GM10266 (cell line): ENCODE measurements around the gene OR2A5.
A peak's percentile ranks its signal among the peaks of the same experiment; 100 is the strongest.

Source experiments
- DNase-seq: peaks from one replicate; pipeline ENCODE4 v3.0.0; 2012; ENCODE audit errors: extremely low spot score
- TF ChIP-seq, protein P1 (sequence below): IDR thresholded peaks from 2 replicates; pipeline ENCODE4 v1.5.1; 2012; ENCODE audit warnings: mild to moderate bottlenecking, low read depth; ENCODE audit not compliant: control insufficient read depth, insufficient read depth; ENCODE audit errors: missing control alignments

The OR2A5 gene

DNA sequence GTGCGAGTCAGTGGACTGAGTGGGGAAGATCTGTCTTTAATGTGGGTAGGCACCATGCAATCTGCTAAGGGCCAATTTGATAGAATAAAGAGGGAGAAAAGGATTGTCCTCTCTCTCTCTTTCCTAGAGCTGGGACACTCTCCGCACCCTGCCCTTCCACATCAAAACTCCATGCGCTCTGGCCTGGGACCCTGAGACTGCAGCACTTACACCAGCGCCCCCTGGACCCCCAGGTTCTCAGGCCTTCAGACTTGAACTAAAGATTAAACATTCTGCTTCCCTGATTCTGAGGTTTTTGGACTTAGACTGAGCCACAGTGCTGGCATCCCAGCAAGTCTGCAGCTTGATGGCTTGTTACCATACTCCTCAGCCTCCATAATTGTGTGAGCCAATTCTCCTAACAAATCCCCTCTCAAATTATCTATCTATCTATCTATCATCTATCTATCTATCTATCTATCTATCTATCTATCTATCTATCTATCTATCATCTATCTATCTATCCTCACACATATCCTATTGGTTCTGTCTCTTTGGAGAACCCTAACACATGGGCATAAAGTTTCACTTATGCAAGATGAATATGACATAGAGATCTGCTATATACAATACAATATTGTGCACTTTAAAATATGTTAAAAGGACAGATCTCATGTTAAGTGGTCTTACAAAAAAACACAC lies 22.4 kb upstream of the OR2A5 start:
- TF ChIP-seq, protein P1, sequence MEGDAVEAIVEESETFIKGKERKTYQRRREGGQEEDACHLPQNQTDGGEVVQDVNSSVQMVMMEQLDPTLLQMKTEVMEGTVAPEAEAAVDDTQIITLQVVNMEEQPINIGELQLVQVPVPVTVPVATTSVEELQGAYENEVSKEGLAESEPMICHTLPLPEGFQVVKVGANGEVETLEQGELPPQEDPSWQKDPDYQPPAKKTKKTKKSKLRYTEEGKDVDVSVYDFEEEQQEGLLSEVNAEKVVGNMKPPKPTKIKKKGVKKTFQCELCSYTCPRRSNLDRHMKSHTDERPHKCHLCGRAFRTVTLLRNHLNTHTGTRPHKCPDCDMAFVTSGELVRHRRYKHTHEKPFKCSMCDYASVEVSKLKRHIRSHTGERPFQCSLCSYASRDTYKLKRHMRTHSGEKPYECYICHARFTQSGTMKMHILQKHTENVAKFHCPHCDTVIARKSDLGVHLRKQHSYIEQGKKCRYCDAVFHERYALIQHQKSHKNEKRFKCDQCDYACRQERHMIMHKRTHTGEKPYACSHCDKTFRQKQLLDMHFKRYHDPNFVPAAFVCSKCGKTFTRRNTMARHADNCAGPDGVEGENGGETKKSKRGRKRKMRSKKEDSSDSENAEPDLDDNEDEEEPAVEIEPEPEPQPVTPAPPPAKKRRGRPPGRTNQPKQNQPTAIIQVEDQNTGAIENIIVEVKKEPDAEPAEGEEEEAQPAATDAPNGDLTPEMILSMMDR = no peak
- DNase-seq = no peak

DNA sequence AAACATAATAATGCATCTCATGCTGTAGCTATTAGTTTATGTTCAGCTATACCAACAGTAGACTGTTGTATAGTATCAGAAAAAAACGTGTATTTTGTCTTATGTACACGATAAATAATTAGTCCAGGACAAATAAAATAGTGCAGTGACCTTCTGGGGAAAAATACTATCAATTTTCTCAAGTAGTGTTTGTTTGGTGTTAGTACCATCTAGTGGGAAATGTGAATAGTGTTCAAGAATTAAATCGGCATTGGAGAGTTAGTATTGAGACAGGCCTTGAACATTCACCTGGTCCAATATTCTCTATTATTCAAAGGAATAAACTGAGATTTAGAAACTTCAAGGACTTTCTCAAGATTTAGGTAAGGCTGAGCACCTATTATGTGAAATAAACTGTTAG lies 21.7 kb upstream of the OR2A5 start:
- TF ChIP-seq, protein P1 = peak; percentile 27
- no peak for DNase-seq

DNA sequence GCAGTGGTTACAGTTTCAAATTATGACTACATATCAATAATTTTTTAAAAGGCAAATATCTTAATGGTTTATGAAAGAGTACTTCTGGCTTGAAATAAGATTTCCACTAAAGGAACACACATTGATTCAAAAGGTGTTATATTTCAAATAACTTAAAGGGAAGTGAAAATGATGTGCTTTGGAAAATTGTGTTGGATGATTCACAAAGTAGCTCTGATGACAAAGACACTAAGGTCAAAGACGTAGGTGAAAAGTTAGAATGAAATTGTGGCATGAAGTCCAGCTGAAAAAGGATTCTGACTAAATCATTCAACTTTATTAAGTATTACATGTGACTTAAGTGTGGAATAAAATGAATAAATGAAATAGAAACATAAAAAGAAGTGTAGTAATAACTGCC lies 20.8 kb upstream of the OR2A5 start:
- TF ChIP-seq, protein P1 = no peak

DNA sequence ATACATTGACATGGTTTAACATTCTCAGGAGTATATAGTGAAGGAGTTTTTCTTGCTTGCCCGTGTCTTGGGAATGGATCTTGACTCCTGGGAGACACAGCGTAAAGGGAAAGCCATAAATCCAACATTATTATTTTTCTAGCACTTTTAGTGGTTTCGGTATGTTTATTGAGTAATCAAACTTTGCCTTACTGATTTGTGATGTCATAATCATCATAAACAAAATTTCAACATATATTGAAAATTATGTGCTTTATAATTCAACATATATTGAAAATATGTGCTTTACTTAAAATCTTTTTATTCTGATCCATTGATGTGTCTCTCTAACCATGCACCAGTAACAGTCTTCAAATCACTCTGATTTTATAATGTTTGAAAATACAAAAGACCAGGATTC lies 20.2 kb upstream of the OR2A5 start:
- TF ChIP-seq, protein P1 = no peak
- no peak for DNase-seq

More for the DNA sequence above, 20.8 kb upstream of the OR2A5 start:
- DNase-seq = no peak

DNA sequence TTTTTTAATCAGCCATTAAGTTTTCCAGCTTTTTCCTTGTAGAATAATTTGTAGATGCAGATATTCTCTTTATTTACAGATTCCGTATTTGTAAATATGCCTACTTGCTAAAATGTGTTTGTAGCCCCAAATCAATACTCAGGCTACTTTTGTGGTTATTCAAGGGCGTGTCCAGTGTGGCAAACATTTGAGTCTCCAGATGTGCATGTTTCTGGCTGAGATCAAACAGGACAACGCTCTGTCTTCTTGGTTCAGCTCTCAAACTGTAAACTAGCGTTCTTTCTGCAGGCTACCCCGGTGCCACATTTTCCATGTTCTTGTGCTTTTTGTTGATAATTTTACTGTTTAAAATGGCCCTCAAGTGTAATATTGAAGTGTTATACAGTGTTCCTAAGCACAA lies 16.2 kb upstream of the OR2A5 start:
- no peak for DNase-seq
- TF ChIP-seq, protein P1 = no peak

DNA sequence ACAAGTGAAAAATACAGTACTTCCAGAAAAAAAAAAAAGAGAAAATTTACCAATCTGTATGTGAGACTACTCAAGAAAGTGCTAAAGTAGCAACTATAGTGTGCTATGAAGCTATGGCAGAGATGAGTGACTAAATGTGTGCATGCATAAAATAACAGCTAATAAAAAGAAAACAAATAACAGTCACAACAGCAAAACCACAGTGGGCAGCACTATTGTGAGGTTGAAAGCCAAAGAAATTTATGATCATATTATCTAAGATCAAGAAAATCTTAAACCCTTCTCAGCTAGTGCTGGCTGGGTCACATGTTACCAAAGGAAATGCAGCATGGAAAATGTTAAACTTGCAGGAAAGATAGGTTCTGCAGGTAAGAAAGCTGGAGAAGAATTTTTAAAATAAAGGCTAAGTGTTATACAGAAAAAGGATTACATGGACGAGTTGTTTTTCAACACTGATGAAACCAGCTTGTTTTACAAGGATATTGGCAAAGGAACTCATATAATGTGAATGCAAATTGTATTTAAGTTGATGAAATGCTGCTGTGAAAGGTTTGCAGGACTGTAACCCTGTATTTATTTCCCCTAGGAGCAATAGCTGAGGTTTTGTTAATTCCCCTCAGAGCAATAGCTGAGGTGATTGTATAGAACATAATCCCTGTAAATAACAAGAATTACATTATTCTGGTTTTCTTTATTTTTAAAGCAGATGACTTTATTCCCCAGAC lies 15.6 kb upstream of the OR2A5 start:
- TF ChIP-seq, protein P1 = no peak

DNA sequence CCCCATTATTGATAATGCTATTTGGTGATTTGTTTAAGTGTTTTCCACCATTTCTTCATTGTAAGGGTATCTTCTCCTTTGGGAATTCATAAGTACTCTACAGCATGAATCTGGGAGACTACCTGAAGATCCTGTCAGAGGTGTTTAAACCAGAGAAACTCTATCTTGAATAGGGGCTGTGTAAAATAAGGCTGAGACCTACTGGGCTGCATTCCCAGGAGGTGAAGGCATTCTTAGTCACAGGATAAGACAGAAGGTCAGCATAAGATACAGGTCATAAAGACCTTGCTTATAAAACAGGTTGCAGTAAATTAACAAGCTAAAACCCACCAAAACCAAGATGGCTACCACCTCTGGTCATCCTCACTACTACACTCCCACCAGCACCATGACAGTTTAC lies 13.4 kb upstream of the OR2A5 start:
- DNase-seq = no peak
- TF ChIP-seq, protein P1 = no peak

More for the DNA sequence above, 15.6 kb upstream of the OR2A5 start:
- no peak for DNase-seq
